CD4-positive, alpha-beta T cell treated with Interleukin-2 at 100 ng/mL for 4 hours (primary cell): ENCODE data around the gene MAN2B2.

Source experiments
- DNase-seq: peaks from one replicate; pipeline ENCODE4 v3.0.0-alpha.2; 2020; ENCODE audit warnings: low spot score

The MAN2B2 gene

DNA sequence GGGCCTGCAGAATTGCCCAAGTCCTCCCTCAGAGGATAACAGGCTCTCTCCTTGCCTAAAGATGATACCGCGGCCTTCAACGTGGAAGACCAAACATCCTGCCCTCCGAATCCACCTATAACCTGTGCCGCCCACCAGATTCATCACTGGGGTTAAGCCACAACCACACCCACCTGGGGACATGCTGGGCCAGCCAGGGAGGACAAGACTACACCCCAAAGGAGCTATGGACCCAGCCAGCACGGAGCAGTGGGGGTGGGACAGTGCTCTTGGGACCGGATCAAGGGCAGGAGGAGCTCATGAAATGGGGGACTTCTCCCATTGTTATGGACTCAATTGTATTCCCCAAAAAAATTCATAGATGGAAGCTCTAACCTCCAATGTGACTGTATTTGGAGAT is 6.8 kb upstream of the MAN2B2 start:
- DNase-seq, result no peak

GRCh38 chr4:6568689-6569332 is 6.2 kb upstream of the MAN2B2 start:
- DNase-seq, result no peak

GRCh38 chr4:6571608-6572007 is 3.4 kb upstream of the MAN2B2 start:
- no peak for DNase-seq

- no peak for DNase-seq
Measured at GRCh38 chr4:6573551-6573950, 1.4 kb upstream of the MAN2B2 start.

DNA sequence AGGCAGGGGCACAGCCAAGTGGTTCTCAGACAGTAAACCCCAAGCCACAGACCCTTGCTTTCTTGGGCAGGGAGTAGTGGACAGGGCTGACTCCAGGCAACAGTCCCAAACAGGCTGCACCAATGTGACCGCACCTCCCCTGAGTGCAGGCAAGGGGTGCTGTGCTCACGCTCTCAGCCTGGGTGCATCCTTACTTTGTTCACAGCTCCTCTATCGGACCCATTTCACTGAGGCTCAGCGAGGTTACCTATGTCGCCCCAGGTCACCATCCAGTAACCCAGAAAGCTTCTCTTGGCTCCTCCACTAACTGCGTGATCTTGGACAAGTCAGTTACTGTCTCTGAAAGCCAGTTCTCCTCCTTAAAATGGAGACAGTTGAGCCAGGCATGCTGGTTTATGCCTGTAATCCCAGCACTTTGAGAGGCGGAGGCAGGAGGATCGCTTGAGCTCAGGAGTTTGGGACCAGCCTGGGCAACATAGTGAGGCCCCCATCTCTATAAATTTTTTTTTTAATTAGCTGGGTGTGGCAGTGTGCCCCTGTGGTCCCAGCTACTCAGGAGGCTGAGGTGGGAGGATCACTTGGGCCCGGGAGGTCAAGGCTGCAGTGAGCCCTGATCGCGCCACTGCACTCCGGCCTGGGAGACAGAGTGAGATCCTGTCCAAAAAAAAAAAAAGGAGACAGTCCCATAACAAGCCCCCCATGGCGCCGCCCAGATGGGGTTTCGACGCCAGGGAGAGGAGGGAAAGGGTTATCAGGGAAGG is 823 bp upstream of the MAN2B2 start:
- no peak for DNase-seq

- DNase-seq, result no peak
Measured at GRCh38 chr4:6575503-6576240, 683 bp downstream of the MAN2B2 start.

GRCh38 chr4:6576512-6576911 is 1.5 kb downstream of the MAN2B2 start:
- DNase-seq, result no peak

DNA sequence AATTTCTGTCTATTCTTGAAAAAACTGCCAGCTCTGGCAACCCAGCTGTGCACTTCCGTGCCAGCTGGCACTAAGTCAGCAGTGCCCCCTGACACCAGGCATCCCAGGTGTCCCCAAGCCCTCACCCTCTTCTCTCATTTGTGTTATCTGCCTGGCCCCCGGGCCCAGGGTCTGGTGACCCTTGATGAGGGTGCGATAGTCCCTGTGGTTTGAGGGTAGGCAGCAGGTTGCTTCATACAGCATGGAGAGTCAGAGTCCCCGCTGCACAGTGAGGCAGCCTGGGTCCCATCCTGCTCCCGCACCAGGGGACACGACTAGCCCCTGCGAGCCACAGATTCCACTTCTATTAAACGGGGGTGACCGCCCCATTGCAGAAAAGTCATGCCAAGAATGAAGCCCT is 1.9 kb downstream of the MAN2B2 start:
- DNase-seq, result no peak

- no peak for DNase-seq
Measured at GRCh38 chr4:6577409-6577808, 2.4 kb downstream of the MAN2B2 start.

DNA sequence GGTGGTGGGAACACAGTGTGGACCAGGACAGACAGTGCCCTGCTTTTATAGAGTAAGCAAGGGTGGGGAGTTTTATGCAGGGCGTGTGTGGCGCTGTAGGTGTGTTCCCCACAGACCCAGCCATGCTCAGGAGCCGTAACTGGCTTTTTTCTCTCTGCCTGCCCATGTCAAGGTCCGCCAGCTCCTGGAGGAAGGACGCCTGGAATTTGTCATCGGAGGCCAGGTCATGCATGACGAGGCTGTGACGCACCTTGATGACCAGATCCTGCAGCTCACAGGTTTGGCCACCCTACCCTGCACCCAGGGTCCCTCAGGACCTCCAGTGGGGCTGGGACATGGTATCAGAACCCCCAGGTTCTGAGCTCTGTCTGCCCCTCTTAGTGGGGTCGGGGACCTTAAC is 3.2 kb downstream of the MAN2B2 start:
- no peak for DNase-seq

DNA sequence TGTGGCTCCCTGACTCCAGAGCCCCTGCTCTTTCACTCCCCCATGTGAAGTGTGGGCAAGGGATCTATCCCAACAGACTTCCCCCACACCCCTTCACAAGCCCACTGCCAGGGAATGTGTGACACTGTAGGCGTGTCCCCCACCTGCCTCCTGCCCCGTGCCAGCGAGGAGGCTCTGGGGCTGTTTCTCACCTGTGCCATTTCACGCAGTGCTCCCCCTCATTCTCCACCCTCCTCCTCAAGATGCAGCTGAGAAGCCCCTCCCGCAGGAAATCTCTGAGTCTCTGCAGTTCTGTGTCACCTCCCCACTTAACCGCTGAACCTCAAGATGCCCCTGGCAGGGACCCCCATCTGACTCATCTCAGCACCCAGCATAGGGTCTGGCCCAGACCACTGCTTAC is 5.4 kb downstream of the MAN2B2 start:
- no peak for DNase-seq

DNA sequence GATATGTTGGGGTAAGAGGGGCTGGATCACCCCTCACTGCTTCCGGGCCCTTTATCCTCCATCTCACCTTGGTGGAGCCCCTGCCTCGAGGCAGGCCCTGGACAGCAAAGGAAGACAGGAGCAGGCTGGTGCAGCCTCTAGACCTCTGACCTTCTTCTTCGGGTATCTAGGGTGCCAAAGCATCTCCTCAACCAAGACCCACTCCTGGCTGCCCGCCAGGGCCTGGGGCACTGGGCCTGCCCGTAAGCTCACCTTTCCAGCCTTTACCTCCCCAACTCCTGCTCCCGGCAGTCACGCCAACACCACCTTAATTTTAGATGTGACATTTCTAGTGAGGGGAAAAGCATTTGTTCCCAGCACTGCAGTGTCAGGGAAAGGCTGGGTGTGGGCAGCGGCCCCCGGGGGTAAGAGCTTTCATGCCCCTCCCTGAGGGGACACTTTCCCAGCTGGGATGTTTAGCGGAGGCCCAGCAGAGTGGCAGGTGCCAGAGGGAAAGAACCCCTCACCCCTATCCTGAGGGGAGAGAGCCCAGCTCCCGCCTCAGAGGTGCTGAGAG is 6.7 kb downstream of the MAN2B2 start:
- DNase-seq, result no peak

DNA sequence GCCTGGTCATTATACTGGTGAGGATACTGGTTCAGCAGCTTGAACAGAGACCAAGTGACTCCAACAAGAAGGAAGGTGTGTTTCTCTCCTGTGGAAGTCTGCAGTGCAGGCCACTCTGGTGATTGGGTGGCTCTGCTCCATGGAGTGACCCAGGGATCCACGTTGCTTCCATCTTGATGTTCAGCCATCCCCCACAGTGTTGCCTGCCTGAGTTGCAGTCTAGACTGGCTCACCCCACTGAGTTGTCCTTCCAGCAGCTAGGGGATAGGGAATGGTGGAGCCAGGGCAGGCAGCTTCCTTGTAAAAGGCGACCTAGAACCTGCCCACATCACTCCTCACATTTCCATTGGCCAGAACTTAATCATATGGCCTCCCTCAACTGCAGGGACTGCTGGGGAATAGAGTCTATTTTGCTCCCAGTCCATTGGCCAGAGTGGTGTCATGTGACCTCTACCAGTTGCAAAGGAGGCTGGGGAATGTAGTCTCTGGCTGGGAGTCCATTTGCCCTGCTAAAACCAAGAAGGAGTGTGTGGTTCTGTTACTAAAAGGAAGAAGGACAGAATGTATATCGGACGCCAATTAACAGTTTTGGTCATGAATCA is 8.0 kb downstream of the MAN2B2 start:
- DNase-seq, result no peak

DNA sequence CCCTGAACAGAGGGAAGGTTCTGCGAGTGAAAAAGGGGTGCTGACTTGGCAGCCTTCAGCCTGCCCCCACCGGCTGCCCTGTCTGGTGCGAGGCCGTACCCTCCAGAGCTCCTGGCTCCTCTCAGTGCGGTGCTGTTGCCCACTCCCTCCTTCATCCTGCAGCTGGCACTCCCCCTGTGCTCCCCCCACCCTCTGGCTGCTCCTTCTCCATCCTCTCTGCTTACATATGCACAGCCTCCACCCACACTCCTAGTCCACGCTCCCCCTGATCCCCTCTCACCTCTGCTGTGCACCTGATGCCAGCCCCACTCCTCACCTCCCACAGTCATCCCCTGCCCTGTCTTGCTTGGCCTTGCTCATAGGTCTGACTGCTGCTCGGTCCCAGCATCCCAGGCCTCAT is 9.9 kb downstream of the MAN2B2 start:
- DNase-seq, result no peak

- DNase-seq, result no peak
Measured at GRCh38 chr4:6586715-6587325, 11.8 kb downstream of the MAN2B2 start.

DNA sequence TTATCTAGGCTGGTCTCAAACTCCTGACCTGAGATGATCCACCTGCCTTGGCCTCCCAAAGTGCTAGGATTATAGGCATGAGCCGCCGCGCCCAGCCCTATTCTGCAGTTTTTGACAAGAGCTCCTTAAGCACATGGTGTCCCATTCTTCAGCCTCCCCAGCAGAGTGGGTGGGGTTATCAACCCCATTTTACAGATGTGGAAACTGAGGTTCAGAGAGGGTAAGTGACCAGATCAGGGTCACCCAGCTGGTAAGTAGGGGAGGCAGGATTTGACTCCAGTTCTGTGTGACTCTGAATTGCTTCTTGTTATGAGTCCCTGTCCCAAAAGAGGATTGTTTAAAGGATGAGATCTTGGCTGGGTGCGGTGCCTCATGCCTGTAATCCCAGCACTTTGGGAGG is 14.5 kb downstream of the MAN2B2 start:
- DNase-seq, result no peak

DNA sequence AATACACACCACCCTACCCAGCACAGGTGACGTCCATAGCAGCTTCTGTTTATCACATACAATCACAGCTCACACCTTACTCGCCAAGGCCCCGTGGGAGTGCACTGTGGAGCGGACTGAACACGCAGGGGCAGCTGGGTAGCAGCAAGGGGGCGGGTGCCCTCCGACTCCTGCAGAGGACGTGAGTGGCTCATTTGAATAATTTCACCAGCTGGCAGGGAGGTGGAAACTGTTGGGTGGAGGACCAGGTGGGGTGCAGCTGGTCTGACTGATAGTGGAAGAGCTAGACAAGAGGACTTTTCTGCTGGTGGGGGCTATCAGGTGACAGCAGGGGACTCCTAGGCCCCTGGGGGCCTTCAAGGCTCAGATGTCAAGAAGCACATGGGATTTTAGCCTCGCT is 16.3 kb downstream of the MAN2B2 start:
- DNase-seq, result no peak

DNA sequence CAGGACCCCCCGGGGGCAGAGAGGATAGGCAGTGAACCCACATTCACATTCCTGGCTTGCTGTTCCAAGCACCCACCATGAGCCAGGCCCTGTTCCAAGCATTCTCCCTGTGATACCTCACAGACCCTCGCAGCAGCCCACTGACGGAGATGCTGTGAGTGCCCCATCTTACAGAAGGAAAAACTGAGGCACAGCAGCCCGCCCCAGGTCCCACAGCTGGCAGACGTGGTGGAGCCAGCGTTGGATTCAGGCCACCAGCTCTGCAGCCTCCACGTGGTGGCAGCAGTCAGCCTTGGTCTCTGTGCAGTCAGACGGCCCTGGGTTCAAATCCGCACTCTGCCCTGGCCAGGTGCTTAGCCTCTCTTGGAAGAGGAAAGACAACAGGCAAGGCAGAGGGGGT is 16.8 kb downstream of the MAN2B2 start:
- no peak for DNase-seq

- no peak for DNase-seq
Measured at GRCh38 chr4:6592804-6593563, 18.0 kb downstream of the MAN2B2 start.

- no peak for DNase-seq
Measured at GRCh38 chr4:6594341-6594740, 19.4 kb downstream of the MAN2B2 start.

DNA sequence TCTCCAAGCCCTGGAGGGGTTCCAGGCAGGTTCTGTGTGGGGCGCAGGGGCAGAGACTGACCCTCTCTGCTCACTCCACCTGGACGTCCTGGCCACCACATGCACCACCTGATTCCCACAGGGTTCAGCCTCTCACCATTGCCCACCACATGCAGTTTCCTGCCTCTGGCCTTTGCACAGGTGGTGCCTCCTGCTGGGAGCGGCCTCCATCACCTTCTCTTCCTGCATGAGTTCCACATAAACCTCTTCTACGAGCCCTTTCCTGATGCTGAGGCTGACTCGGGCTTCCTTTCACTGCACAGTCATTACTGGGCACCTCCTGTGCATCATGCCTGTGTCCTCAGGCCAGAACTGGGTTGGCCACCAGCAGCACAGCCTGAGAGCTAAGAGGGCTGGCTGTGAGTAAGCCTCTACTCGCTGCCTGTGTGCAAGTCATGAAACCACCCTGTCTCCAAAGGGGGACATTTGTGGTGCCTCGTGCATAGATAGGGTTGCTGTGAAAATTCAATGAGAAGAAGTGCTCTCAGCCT is 19.9 kb downstream of the MAN2B2 start:
- DNase-seq, result no peak
